Measurements from ENCODE around the gene EPB41L5. TPM values are rescaled to one million over a fixed set of nuclear protein-coding genes. Genes with fewer than 3 reads are reported as not detected.

The EPB41L5 gene
- total RNA-seq, 1 experiment from 2014 or later: 34.9 TPM

- Mint-ChIP-seq H3K9me3 (peaks cover 6% of the 10 kb centered on the region), H3K27ac (no peak overlapping the region), H3K36me3 (peaks cover 5% of the 10 kb centered on the region; the same call in 1 of the 2 replicates), H3K27me3 (ENCODE audit: low read depth) (no peaks in the 10 kb centered on the region), H3K4me1 (no peaks in the 10 kb centered on the region), H3K4me3 (no peak overlapping the region)
- no peak for TF ChIP-seq ZBTB21 (CRISPR knock-in tag; IDR thresholded peaks at IDR 0.05; ENCODE audit: borderline replicate concordance)
- TF ChIP-seq MLX (CRISPR knock-in tag; IDR thresholded peaks at IDR 0.05): no peak
- no peak for TF ChIP-seq ZNF671 (CRISPR knock-in tag; IDR thresholded peaks at IDR 0.05)
- no peak for TF ChIP-seq ZSCAN18 (CRISPR knock-in tag; IDR thresholded peaks at IDR 0.05)
- no peak for TF ChIP-seq RELA (CRISPR knock-in tag; IDR thresholded peaks at IDR 0.05; ENCODE audit: borderline replicate concordance)
- TF ChIP-seq TEAD1 (CRISPR knock-in tag; IDR thresholded peaks at IDR 0.05): no peak
- no peak for TF ChIP-seq AFF4 (CRISPR knock-in tag; IDR thresholded peaks at IDR 0.05; ENCODE audit: borderline replicate concordance)
- ATAC-seq: no peak
- CTCF ChIA-PET: no interaction called here
- DNase-seq (ENCODE audit: low spot score): no peak
- POLR2A ChIA-PET: no interaction called here
These were observed 47.3 kb downstream of the EPB41L5 start for GRCh38 chr2:120060088-120060623.

- CTCF ChIA-PET: no interaction called here
- Mint-ChIP-seq H3K36me3 (no peaks in the 10 kb centered on the region), H3K4me1 (peaks cover 13% of the 10 kb centered on the region), H3K27me3 (ENCODE audit: low read depth) (no peaks in the 10 kb centered on the region), H3K9me3 (no peaks in the 10 kb centered on the region), H3K27ac (no peak overlapping the region), H3K4me3 (no peak overlapping the region)
- DNase-seq (ENCODE audit: low spot score) (no peak), ATAC-seq (no peak)
- POLR2A ChIA-PET: no interaction called here
- TF ChIP-seq CDX4 (CRISPR knock-in tag; IDR thresholded peaks at IDR 0.05; ENCODE audit: borderline replicate concordance): no peak
- TF ChIP-seq ZNF671 (CRISPR knock-in tag; IDR thresholded peaks at IDR 0.05): no peak
- TF ChIP-seq ELF4 (CRISPR knock-in tag; IDR thresholded peaks at IDR 0.05; ENCODE audit: low read depth): no peak
- TF ChIP-seq ZNF317 (CRISPR knock-in tag; IDR thresholded peaks at IDR 0.05; ENCODE audit: borderline replicate concordance, low read depth): no peak
- no peak for TF ChIP-seq ATF6 (CRISPR knock-in tag; IDR thresholded peaks at IDR 0.05)
- no peak for TF ChIP-seq AR (CRISPR knock-in tag; IDR thresholded peaks at IDR 0.05)
- TF ChIP-seq USF1 (CRISPR knock-in tag; IDR thresholded peaks at IDR 0.05): no peak
- TF ChIP-seq E2F4 (CRISPR knock-in tag; IDR thresholded peaks at IDR 0.05; ENCODE audit: borderline replicate concordance, low read depth): no peak
- TF ChIP-seq E2F5 (CRISPR knock-in tag; IDR thresholded peaks at IDR 0.05): no peak
- no peak for TF ChIP-seq TCF7 (CRISPR knock-in tag; IDR thresholded peaks at IDR 0.05; ENCODE audit: low read depth)
- no peak for TF ChIP-seq TEAD1 (CRISPR knock-in tag; IDR thresholded peaks at IDR 0.05)
- no peak for TF ChIP-seq ZNF416 (CRISPR knock-in tag; IDR thresholded peaks at IDR 0.05)
- no peak for TF ChIP-seq ESRRA (CRISPR knock-in tag; IDR thresholded peaks at IDR 0.05; ENCODE audit: borderline replicate concordance)
These were observed 51.8 kb downstream of the EPB41L5 start for GRCh38 chr2:120064664-120065063.
